Esophagus squamous epithelium (tissue), 4 donors: ENCODE data around the gene SUSD3.

Source experiments
- POLR2A ChIP-seq, 4 donors: fragments of 450-650 bp; IDR thresholded peaks; one replicate each; pipeline ENCODE4 v1.6.1; 2017; ENCODE audit warnings: antibody characterized with exemption in 4 of 4, mild to moderate bottlenecking in 4 of 4, moderate library complexity in 3 of 4
- TF ChIP-seq, protein P1 (sequence below), 6 experiments: fragments of 450-650 bp in 4 of 6; fragments of 200-600 bp in 2 of 6; sonication (generic) in 2 of 6; IDR thresholded peaks; one replicate each; pipeline ENCODE4 v1.5.1; 2016 to 2019; ENCODE audit warnings: antibody characterized with exemption in 6 of 6, mild to moderate bottlenecking in 4 of 6, moderate library complexity in 4 of 6

DNA sequence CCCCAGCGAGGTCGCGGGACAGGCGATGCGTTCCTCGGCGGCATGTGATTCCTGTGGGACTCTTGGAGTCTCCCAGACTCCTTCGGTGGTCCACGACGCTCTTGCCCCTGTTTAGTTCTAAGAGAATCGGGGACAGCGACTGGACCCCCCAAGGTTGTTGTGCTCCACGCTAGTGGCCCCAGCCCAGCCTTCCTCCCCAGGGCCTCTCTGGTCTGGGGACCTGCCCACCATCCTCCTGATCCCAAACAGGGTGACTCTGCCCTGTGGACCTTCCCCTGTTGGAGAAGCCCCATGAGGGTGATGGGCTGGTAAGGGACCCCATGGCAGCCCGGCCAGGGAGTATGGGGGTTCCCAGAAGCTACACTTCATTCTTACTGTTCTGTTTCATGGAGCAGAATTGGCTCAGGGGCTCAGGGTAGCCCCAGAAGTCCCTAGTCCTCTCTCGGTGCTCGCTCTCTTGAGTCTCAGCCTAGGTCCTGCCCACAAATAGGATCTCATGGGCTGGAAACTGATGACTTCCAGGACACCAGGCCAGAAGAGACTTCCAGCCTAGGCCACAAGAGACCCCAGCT is 38.4 kb downstream of the SUSD3 start:
- TF ChIP-seq, protein P1, sequence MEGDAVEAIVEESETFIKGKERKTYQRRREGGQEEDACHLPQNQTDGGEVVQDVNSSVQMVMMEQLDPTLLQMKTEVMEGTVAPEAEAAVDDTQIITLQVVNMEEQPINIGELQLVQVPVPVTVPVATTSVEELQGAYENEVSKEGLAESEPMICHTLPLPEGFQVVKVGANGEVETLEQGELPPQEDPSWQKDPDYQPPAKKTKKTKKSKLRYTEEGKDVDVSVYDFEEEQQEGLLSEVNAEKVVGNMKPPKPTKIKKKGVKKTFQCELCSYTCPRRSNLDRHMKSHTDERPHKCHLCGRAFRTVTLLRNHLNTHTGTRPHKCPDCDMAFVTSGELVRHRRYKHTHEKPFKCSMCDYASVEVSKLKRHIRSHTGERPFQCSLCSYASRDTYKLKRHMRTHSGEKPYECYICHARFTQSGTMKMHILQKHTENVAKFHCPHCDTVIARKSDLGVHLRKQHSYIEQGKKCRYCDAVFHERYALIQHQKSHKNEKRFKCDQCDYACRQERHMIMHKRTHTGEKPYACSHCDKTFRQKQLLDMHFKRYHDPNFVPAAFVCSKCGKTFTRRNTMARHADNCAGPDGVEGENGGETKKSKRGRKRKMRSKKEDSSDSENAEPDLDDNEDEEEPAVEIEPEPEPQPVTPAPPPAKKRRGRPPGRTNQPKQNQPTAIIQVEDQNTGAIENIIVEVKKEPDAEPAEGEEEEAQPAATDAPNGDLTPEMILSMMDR (IDR thresholded peaks at IDR 0.05) = no peak
- no peak for TF ChIP-seq POLR2A (IDR thresholded peaks at IDR 0.05)
